ENCODE data around the gene TTYH2.

The TTYH2 gene

DNA sequence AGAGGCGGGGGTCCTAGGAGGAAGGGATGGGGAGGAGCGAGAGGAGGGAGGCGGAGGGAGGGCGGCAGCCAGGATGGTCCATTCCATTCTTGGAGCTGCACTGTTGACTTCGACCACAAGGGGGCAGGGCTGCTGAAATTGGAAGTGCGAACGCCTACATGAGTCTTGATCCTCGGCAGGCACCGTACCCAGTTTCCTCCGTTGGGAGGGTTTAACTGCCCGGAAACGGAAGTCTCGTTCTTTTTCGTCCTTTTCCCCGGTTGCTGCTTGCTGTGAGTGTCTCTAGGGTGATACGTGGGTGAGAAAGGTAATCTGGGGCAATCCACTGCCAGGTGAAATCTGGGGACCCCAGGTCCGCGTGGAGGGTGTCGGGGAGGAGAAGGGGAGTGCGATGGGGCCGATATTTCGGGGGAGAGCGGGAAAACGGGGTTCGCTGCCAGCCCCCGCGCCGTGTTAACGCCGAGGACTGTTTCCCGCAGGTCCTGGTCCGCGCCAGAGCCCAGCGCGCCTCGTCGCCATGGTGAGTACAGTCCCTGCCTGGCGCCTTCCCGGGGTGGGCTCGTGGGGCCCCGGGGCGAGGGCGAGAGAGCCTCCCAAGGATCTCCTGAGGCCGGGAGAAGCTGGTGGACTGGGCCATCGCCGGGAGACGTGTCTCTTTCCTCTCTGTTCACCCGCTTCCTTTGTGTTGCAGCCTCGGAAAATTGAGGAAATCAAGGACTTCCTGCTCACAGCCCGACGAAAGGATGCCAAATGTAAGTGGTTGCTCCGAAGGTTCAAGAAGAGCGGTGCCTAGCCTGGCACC lies 9.7 kb upstream of the TTYH2 start, which contains the start of gene RPL38:
RPL38 (plus strand) TSS at position 240 of the 802 bp plus-strand sequence; CDS start at position 518, 278 bp downstream.
- TF ChIP-seq MYC (IDR thresholded peaks at IDR 0.05; ENCODE audit: low read depth, low read length): peak; percentile 94
- TF ChIP-seq, protein P1, sequence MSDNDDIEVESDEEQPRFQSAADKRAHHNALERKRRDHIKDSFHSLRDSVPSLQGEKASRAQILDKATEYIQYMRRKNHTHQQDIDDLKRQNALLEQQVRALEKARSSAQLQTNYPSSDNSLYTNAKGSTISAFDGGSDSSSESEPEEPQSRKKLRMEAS (IDR thresholded peaks at IDR 0.05; ENCODE audit: low read depth, low read length): peak; percentile 52; the same call in 1 of the 2 replicates
- peak; percentile 94 for TF ChIP-seq POLR2A (IDR thresholded peaks at IDR 0.05; ENCODE audit: extremely low read depth, insufficient read length)
- TF ChIP-seq, protein P2, sequence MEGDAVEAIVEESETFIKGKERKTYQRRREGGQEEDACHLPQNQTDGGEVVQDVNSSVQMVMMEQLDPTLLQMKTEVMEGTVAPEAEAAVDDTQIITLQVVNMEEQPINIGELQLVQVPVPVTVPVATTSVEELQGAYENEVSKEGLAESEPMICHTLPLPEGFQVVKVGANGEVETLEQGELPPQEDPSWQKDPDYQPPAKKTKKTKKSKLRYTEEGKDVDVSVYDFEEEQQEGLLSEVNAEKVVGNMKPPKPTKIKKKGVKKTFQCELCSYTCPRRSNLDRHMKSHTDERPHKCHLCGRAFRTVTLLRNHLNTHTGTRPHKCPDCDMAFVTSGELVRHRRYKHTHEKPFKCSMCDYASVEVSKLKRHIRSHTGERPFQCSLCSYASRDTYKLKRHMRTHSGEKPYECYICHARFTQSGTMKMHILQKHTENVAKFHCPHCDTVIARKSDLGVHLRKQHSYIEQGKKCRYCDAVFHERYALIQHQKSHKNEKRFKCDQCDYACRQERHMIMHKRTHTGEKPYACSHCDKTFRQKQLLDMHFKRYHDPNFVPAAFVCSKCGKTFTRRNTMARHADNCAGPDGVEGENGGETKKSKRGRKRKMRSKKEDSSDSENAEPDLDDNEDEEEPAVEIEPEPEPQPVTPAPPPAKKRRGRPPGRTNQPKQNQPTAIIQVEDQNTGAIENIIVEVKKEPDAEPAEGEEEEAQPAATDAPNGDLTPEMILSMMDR (IDR thresholded peaks at IDR 0.05; ENCODE audit: low read depth, low read length): peak; percentile 91
- H3K4me3 ChIP-seq (ENCODE audit: low read depth, low read length): peak within 1 kb of the TSS; percentile 99
- peak; percentile 96 for DNase-seq (ENCODE audit: low read depth)

DNA sequence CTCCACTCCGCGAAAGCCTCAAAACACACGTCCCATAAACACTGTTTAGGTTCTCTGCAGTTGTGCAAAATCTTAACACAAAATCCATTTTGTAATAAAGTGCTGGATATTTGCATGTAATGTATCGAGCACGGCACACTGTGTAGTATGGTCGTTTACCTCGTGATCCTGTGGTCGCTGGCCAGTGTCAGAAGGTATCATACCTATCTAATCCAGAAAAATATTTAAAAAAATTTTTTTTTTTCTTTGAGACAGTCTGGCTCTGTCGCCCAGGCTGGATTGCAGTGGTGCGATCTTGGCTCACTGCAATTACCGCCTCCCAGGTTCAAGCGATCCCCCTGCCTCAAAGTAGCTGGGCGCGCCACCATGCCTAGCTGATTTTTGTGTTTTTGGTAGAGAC lies 8.9 kb upstream of the TTYH2 start:
- H3K4me3 ChIP-seq (ENCODE audit: low read depth, low read length): peak overlapping the region; percentile 99
- TF ChIP-seq, protein P1 (IDR thresholded peaks at IDR 0.05; ENCODE audit: low read depth, low read length): no peak
- TF ChIP-seq, protein P2 (IDR thresholded peaks at IDR 0.05; ENCODE audit: low read depth, low read length): no peak
- TF ChIP-seq POLR2A (IDR thresholded peaks at IDR 0.05; ENCODE audit: extremely low read depth, insufficient read length) (no peak), MYC (IDR thresholded peaks at IDR 0.05; ENCODE audit: low read depth, low read length) (no peak)
- DNase-seq (ENCODE audit: low read depth): no peak

DNA sequence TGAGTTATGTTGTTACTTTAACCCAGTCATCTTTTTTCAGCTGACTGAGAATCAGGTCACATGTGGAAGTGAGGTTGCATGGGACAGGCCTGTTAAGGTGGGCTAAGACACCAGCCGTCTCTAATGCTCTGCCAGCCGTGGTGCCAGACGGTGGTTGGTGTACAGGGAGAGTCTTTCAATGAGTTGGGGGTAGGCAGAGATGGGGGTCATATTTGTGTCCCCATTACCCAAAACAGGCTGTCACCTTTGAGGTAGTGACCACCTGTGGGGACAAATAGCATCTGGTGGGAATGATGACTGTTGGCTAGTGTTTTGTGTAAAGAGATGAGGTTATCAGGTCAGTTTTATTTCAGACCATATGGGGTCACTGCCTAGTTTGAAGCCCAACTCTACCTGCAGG lies 8.1 kb upstream of the TTYH2 start:
- TF ChIP-seq, protein P2 (IDR thresholded peaks at IDR 0.05; ENCODE audit: low read depth, low read length): no peak
- TF ChIP-seq MYC (IDR thresholded peaks at IDR 0.05; ENCODE audit: low read depth, low read length) (no peak), POLR2A (IDR thresholded peaks at IDR 0.05; ENCODE audit: extremely low read depth, insufficient read length) (no peak)
- TF ChIP-seq, protein P1 (IDR thresholded peaks at IDR 0.05; ENCODE audit: low read depth, low read length): no peak
- H3K4me3 ChIP-seq (ENCODE audit: low read depth, low read length): peak overlapping the region; percentile 99
- no peak for DNase-seq (ENCODE audit: low read depth)

DNA sequence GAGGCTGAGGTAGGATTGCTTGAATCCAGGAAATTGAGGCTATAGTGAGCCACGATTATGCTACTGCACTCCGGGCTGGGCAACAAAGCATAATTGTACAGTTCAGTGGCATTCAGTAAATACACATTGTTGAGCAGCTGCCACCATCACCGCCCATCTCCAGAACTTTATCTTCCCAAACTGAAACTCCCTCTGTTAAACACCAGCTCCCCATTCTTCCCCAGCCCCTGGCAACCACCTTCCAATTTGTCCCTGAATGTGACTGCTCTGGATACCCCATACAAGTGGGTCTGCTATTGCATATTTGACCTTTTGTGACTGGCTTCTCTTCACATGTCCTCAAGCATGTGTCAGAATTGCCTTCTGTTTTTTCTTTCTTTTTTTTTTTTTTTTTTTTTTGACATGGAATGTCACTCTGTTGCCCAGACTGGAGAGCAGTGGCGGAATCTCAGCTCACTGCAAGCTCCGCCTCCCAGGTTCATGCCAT lies 7.0 kb upstream of the TTYH2 start:
- peak overlapping the region; percentile 32 for H3K4me3 ChIP-seq (ENCODE audit: low read depth, low read length)
- no peak for DNase-seq (ENCODE audit: low read depth)
- no peak for TF ChIP-seq POLR2A (IDR thresholded peaks at IDR 0.05; ENCODE audit: extremely low read depth, insufficient read length)
- TF ChIP-seq MYC (IDR thresholded peaks at IDR 0.05; ENCODE audit: low read depth, low read length): no peak
- TF ChIP-seq, protein P1 (IDR thresholded peaks at IDR 0.05; ENCODE audit: low read depth, low read length): no peak
- TF ChIP-seq, protein P2 (IDR thresholded peaks at IDR 0.05; ENCODE audit: low read depth, low read length): no peak

DNA sequence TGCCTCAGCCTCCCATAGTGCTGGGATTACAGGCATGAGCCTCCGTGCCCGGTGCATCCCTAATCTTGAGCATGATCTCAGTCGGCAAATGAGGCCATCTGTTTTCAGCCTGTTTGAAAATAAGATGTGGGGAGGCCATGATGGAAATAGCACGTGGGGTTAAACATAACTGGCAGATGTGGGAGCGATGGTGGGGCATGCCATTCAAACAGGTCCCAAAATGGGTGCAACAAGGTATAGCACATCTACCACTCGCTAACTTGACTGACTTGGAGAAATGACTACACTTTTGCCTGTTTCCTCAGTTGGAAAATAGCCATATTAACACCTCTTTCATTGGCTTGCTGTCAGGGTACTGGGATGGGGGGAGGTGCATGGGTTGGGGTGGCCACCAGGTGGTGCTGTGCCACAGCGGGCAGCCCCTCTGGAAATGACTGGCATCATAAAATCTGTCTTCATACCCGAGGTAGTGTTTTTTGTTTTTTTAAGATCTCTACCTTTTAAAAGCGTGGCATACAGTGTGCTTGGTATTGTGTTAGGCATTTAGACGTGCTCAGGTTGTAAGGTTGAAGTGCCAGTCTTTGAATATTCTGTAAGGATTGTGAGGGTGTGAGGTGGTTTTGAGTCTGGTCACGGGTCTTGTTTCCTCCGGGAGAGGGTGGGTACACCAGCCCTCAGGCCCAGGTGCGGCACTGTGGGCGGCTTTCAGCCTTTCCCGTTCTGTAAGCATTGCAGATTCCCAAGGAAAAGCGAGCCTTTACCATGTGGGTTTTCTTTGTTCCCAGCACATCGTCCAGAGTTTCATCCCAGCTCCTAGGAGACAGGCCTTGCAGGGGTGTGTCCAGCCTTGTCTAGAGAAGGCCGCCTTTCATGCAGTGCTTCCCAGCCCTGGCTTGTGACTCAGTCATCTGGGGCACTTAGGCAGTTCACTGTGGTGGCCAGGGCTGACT lies 2.9 kb upstream of the TTYH2 start:
- peak; percentile 73 for DNase-seq (ENCODE audit: low read depth)
- TF ChIP-seq, protein P2 (IDR thresholded peaks at IDR 0.05; ENCODE audit: low read depth, low read length): peak; percentile 90
- TF ChIP-seq, protein P1 (IDR thresholded peaks at IDR 0.05; ENCODE audit: low read depth, low read length): peak; percentile 42; the same call in 1 of the 2 replicates
- TF ChIP-seq MYC (IDR thresholded peaks at IDR 0.05; ENCODE audit: low read depth, low read length): no peak
- no peak overlapping the region for H3K4me3 ChIP-seq (ENCODE audit: low read depth, low read length)

All from NB4 (cell line).